ENCODE measurements around the gene IRF2BP1.

DNA sequence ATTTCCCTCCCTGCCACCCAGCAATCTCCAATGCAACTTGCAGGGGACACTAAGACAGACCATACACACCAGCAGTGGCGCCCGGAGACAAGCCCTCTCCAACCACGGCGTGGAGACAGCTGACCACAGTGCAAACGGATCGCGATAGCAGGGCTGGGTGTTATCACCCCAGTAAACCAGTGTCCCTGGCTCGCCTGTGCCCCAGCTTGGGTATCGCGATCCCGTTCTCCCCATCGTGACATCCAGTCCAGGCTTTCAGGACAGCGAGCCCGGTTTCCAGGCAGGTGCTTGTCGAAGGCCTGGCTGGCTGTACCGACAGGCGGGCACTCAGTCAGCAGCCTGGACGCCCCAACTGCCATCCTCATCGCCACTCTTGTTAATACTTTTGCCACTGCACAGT lies 49.3 kb upstream of the IRF2BP1 start:
- TF ChIP-seq CTCF (IDR thresholded peaks at IDR 0.05): no peak
- no peak for TF ChIP-seq POLR2A (IDR thresholded peaks at IDR 0.05)

Measured in adrenal gland (tissue), 5 donors.